ENCODE data around the gene METTL26.

DNA sequence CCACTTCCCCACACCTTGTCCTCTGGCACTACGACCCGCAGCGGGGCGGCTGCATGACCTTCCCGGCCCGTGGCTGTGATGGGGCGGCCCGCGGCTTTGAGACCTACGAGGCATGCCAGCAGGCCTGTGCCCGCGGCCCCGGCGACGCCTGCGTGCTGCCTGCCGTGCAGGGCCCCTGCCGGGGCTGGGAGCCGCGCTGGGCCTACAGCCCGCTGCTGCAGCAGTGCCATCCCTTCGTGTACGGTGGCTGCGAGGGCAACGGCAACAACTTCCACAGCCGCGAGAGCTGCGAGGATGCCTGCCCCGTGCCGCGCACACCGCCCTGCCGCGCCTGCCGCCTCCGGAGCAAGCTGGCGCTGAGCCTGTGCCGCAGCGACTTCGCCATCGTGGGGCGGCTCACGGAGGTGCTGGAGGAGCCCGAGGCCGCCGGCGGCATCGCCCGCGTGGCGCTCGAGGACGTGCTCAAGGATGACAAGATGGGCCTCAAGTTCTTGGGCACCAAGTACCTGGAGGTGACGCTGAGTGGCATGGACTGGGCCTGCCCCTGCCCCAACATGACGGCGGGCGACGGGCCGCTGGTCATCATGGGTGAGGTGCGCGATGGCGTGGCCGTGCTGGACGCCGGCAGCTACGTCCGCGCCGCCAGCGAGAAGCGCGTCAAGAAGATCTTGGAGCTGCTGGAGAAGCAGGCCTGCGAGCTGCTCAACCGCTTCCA lies 2.6 kb downstream of the METTL26 start:
- TF ChIP-seq EZH2phosphoT487 (IDR thresholded peaks at IDR 0.05; ENCODE audit: insufficient read depth, low read depth): no peak
- no peak for TF ChIP-seq EZH2 (IDR thresholded peaks at IDR 0.05; ENCODE audit: insufficient read depth, poor library complexity, severe bottlenecking)

All from GM23248 (cell line).